ENCODE measurements around the gene RGP1.

Gene RGP1

DNA sequence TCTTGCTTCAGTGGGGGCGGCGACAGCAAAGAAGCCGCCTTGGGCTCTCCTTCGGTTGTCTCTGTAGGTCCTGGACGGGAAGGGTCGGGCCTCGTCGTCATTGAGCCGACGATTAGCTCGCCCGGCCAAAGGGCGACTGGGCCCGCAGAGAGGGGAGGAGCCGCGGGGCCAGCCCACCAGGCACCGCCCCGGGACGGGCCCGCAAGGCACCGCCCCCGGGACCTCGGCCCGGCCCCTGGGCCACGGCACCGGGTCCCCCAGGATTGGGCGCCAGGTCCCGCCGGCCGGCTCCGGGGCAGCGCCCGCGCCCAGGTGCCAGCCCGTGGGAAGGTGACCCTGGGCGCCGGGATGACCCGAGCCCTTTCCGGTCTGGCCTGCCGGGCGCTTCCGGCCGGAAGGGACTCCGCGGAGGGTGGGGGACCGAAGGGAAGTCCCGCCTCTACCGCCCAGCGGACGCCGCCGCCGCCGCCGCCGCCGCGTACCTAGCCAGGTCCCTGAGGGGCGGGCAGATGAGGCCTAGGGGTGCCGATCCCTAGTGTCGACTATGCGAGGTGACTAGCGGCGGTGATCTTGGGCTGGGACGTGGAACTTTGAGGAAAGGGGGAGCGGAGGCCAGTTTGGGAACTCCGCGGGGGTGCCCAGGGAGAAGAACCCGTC is at the start of gene RGP1, which contains the start of gene GBA2:
TSS of gene RGP1 (plus strand) at position 430 of the 657 bp plus-strand sequence. CDS start 469 bp downstream, outside the sequence.
TSS of gene GBA2 (minus strand) at position 371 of the 657 bp plus-strand sequence. CDS start 524 bp downstream, outside the sequence.
- DNase-seq (ENCODE audit: low spot score): peak; percentile 89

GRCh38 chr9:35700031-35700430 is 49.1 kb upstream of the RGP1 start:
- no peak for DNase-seq (ENCODE audit: low spot score)

DNA sequence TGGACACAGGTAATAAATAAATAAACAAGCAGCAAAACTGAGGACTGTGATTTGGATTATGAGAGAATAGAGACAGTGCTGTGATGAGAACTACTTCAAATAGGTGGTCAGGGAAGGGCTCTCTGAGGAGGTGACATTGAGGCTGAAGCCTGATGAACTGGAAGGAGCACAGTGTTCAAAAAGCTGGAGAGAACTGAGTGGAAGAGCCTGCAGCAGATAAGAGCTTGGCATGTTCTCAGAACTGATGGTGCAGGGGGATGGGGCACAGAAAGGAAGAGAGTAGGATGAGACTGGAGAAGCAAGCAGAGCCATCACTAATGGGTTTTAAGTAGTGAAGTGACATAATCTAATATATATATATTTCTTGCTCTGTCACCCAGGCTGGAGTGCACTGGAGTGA is 48.1 kb upstream of the RGP1 start:
- no peak for DNase-seq (ENCODE audit: low spot score)

- DNase-seq (ENCODE audit: low spot score): no peak
Observed at GRCh38 chr9:35702696-35703095, 46.4 kb upstream of the RGP1 start.

- no peak for DNase-seq (ENCODE audit: low spot score)
Observed at GRCh38 chr9:35703906-35704672, 45.0 kb upstream of the RGP1 start.

DNA sequence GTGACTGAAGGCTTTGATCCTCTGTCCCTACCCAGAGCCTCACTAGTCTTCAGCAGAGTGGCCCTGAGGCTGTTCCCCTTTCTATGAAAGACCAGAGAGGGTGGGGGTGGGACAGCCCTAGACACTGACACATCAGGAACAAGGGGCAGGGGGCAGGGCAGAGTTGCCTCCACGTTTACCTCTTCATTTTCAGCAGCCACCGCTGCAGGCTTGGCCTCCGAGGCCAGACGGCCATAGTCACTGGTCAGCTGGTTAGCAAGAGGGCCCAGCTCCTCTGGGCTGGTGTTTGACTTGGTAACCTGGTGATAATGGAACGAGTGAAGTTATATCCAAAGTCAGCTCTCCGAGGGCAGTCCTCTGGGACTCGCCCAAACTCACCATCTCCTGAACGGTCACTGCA is 43.7 kb upstream of the RGP1 start:
- no peak for DNase-seq (ENCODE audit: low spot score)

DNA sequence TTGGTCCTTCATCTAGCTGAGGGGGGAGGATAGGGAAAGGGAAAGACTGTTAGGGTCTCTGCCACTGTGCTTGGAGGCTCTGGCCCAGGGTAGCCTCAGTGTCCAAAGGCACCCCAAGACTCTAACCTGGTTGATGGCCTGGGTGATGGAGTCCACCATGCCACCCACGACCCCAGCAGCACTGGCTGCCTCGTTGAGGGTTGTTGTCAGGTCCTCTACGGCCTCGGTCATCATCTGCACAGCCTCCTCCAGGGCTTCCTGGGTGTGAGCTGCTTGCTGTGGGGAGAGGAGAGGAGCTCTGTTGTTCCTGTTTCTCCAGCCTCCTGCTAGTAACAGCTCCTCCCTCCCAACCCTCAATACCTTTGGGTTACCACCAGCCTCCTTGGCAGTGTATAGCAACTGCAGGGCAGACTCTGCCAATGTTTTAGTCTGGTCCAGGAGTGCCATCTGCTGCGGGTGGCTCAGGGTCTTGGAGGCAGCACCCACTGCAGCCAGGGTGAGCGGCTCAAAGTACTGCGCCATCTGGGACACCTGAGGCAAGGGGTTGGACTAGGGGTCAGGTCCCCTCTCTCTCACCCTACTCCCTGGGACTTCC is 43.2 kb upstream of the RGP1 start:
- DNase-seq (ENCODE audit: low spot score): no peak

DNA sequence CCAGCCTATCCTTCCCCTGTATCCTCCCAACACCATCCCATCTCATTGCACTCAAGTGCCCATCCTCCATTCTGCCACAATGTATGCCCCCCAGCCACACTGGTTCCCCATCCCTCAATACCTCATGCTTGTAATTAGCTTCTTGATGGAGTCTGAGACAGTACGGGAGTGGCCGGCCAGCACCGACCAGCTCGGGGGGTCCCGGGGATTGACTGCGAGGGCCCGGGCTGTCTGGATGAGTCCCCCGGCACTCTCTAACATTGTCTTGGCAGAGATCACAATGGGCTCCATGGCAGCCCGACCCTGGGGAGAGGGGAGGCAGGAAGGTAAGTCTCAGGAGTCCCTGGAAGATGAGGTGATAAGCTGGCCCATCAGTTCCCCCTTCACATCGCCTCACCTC is 42.1 kb upstream of the RGP1 start:
- DNase-seq (ENCODE audit: low spot score): no peak

DNA sequence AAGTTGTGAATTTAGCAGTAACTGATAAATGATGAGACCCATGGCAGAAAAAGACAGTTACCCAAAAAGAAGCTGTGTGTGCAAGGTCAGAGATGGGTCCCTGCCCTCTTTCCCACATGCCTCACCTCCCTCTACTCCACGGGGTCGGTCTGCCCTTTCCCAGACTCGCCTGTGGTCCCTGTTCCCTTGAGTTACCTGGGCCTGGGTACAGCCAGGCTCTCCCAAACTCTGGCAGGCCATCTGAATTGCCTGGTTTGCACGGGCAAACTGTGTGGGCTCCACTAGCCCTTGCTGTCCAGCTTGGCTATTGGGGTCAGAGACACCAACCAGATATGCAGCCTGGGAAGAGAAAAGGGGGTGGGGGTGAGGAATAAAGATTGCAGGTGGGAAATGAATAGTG is 40.9 kb upstream of the RGP1 start:
- DNase-seq (ENCODE audit: low spot score): no peak

DNA sequence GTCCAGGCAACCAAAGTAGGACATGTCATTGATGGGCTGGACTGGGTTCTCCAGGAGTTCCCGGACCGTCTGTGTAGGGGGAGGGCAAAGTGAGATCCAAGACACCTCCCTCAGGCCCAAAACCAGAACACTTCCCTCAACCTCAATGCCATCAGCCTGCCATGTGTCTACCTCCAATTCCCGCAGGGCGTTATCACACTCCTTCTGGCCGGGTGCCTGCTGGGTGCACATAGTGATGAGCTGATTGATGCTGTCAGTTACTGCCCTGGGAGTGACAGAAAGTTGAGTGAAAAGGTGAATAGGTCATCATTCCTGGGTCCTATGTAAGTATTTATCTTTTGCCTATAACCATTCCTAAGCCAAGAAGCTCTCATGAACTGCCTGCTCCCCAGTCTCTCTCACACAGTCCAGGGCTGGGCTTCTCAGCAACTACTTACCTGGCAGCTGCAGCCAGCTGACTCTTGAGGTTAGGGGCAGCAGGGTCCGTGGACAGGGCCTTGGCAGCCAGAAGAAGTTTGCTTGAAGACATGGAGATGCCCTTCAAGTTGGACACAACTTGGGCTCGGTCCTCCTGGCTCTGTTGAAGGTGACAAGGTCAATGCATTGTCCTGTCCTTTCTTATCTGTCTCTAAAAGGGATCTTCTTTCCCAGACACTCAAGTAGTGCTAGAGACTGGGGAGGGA is 38.1 kb upstream of the RGP1 start:
- no peak for DNase-seq (ENCODE audit: low spot score)

DNA sequence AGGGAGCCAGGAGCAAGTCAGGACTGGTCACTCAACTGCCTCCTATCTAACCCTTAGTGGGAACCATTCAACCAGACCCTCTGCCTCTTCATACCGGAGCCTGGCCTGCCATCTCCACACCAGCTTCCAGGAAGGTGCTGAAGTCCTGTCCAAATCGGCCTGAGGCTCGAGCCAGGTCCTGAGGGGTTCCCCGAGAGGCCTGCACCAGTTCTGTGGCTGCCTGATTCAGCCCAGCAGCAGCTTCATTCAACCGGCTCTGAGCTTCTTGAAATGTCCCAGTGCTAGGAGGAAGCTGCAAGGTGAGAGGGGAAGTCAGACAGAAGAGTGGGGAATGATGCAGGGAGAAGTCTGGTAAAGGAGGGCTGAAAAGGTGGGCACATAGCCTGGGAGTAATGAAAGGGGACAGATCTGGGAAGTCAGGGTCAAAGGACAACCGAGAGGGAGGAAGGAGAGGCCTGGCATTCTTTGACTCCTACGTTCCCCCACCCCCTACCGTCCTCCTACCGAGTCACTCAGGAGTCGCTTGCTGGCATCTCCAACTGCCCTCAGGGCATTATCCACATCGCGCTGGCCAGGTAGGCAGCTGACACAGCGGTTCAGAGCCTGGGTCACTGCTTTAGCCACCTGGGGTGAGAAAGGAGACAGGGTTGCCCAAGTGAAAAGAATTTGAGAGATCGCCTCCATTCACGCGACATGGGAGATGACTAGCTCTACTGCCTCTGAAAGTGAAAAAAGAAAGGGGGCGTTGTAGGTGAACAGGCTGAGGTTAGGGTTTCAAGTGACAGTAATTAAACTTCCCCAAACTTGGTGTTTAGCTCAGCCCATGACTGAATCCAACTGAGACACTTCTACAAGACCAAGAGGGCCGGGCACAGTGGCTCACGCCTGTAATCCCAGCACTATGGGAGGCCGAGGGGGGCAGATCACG is 37.3 kb upstream of the RGP1 start:
- no peak for DNase-seq (ENCODE audit: low spot score)

- DNase-seq (ENCODE audit: low spot score): no peak
Observed at GRCh38 chr9:35712762-35713400, 36.2 kb upstream of the RGP1 start.

GRCh38 chr9:35713578-35713977 is 35.5 kb upstream of the RGP1 start:
- DNase-seq (ENCODE audit: low spot score): no peak

GRCh38 chr9:35714123-35714522 is 35.0 kb upstream of the RGP1 start:
- no peak for DNase-seq (ENCODE audit: low spot score)

- no peak for DNase-seq (ENCODE audit: low spot score)
Observed at GRCh38 chr9:35714579-35715252, 34.4 kb upstream of the RGP1 start.

DNA sequence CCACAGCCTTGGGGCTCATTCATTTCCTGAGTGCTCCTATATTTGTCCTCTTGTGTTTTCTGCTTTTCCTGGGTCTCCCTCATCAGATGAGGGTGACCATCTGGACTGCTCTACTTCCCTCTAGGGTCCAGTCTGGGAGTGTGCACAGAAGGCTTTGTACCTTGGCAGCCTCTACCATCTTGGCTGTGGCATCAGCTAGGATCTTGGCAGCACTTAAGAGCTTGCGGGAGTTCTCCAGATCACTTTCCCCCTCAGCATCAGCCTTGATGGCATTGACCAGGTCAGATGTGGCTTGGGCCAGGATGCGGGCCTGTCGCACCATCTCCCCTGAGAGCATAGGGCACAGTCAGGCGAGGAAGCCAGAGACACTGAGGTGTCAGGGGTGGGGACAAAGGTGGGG is 32.9 kb upstream of the RGP1 start:
- no peak for DNase-seq (ENCODE audit: low spot score)

DNA sequence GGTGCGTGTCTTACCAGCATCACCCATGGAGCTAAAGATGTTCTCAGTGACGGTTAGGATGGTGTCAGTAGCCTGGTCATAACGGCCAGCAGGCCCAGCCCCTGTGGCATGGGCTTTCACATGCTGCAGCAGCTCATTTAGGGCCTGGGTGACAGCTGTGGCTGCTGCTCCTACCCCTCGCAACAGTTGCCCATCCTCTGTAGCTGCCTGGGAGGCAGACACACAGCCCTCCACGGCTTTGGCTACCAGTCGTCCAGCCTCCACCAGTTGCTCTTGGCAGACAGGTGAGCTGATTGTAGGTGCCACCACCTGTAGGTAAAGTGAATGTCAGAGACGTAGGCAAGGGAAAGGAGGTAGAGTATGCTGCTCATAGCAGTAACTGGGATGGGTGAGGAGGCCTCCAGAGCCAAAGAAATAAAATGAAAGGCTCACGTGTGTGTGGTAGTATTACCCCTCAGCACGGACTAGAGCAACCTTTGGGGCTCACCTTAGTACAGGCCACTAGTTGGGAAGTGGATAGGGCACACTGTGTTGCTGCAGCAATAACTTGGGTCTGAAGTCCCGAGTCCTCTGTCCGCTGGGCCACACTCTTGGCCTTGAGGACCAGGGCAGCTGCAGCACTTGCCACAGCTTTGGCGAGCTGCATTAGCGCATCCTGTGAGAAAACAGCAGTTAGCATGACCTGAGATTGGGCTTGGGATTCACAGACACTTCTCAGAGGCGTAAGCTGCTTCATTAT is 31.8 kb upstream of the RGP1 start:
- no peak for DNase-seq (ENCODE audit: low spot score)

DNA sequence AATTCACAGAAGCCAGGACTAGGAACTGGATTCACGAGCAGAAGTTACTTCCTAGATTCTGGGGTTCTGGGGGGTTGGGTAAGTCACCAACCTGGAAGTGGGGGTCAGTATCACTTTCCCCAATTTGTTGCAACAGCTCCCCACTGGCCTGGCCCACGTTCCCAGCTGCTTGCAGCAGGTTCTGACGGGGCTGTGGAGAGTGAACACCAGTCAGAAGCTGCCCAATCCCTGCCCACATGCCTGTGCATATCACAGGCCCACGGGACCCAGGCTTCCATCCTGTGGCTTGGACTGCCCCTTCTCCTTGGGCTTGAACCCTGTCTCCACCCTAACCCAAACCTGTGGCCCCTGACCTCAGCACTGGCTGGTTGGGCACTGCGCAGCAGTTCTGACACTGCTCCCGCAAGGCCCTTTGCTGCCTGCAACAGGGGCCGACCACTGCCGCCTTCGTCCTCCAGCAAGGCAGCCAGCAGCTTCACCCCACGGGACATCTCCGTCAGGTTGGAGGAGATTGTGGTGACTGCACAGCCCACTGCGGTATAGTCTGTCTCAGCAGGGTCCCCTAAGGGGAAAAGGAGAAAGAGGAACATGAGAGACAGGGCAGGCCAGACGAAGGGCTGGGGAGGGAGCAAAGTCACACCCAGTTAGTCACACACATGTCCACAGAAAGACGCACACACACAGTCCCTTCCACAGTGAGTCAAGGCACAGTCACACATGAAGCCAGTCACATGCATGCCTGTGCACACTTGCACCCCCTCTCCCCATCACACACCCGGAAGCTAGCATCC is 30.2 kb upstream of the RGP1 start:
- DNase-seq (ENCODE audit: low spot score): no peak

DNA sequence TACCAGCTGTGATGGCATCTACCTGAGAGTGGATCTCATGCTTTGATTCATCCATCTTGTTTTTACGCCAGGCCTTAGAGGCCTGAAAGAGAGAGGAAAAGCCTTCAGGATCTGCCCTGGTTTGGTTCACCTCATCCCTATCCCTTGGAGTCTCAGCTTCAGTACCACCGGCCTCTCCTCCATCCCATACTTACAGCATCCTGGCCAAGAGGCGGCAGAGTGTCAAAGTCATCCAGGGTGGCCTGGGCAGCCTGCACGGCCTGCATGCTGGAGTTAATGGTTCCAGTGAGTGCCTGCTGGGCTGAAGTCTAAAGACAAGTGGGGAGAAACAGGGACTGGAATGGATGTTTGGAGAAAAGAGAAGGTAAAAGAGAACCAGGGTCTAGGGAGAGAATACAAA is 29.5 kb upstream of the RGP1 start:
- no peak for DNase-seq (ENCODE audit: low spot score)

All from iPS-NIHi11 (cell line).